GM12878 (cell line): ENCODE results near the gene KLF7. TPM values are rescaled to one million over a fixed set of nuclear protein-coding genes. Genes with fewer than 3 reads are reported as not detected.

Source experiments
- ATAC-seq: fragments of 200-7000 bp; cut with Tn5 transposase; 3 replicates; pipeline ENCODE4 v1.9.1; 2020; ENCODE audit warnings: mild to moderate bottlenecking, moderate library complexity
- BruUV-seq: library from RNA; stranded (reverse); fragments of 400-500 nt; replicated peaks from 2 replicates; lab custom pipeline; 2021; lab: Mats Ljungman, UMichigan
- CTCF ChIA-PET: fragments of 300-600 bp; sonication (Branson Sonifier 250); formaldehyde crosslinking; extraction: SDS; loops from one replicate; lab custom pipeline; 2021; ENCODE audit warnings: inconsistent platforms; lab: Yijun Ruan, JAX
- POLR2A ChIA-PET: fragments of 350-600 bp; formaldehyde crosslinking; extraction: SDS; loops from one replicate; lab custom pipeline; 2021; ENCODE audit warnings: inconsistent platforms; lab: Charles Lee
- RAD21 ChIA-PET: fragments of 300-600 bp; sonication (Branson Sonifier 250); formaldehyde crosslinking; loops from one replicate; lab custom pipeline; 2023; ENCODE audit warnings: antibody characterized with exemption; ENCODE audit not compliant: unreplicated experiment; lab: Charles Lee
- SMC1A ChIA-PET: fragments of 300-600 bp; sonication (Branson Sonifier 250); formaldehyde crosslinking; loops from one replicate; lab custom pipeline; 2023; ENCODE audit not compliant: unreplicated experiment, uncharacterized antibody; lab: Charles Lee
- DNase-seq: peaks from one replicate; pipeline ENCODE4 v3.0.0-alpha.2; 2011; ENCODE audit warnings: low read depth, low spot score
- FAIRE-seq: peaks from 3 replicates; lab custom pipeline; 2011; peaks lifted over from hg19 to GRCh38; lab: Jason Lieb, UNC
- H2AFZ ChIP-seq: 2 replicates; pipeline ENCODE4 v1.6.0; 2011; ENCODE audit warnings: low read depth, low read length, control low read depth; ENCODE audit not compliant: control insufficient read depth
- H3K27ac ChIP-seq: 2 replicates; pipeline ENCODE4 v1.5.1; 2011; ENCODE audit warnings: control low read depth; ENCODE audit not compliant: control insufficient read depth, insufficient read depth
- H3K27me3 ChIP-seq, 2 experiments: replicated peaks in 1 of 2; 2 replicates each; pipeline versions ENCODE4 v1.6.0 to v1.6.1; 2011; ENCODE audit warnings: low read length in 1 of 2; ENCODE audit not compliant: control insufficient read depth in 2 of 2, insufficient read depth in 2 of 2
- H3K36me3 ChIP-seq, 2 experiments: 2 replicates each; pipeline ENCODE4 v1.5.1; 2011; ENCODE audit warnings: low read length in 1 of 2; ENCODE audit not compliant: control insufficient read depth in 2 of 2, insufficient read depth in 2 of 2
- H3K4me1 ChIP-seq: 2 replicates; pipeline ENCODE4 v1.6.1; 2011; ENCODE audit warnings: mild to moderate bottlenecking, low read length, moderate library complexity, mixed read lengths; ENCODE audit not compliant: control insufficient read depth, insufficient read depth
- H3K4me2 ChIP-seq: 2 replicates; pipeline ENCODE4 v1.6.0; 2011; ENCODE audit warnings: control low read depth; ENCODE audit not compliant: control insufficient read depth, insufficient read depth
- H3K4me3 ChIP-seq: fragments of 200-600 bp; sonication (generic); 2 replicates; pipeline ENCODE4 v1.5.1; 2016
- H3K79me2 ChIP-seq: 2 replicates; pipeline ENCODE4 v1.6.0; 2011; ENCODE audit warnings: low read length; ENCODE audit not compliant: control insufficient read depth, insufficient read depth
- H3K9ac ChIP-seq: 2 replicates; pipeline ENCODE4 v1.8.0; 2011; ENCODE audit warnings: low read length, control low read depth, mixed read lengths; ENCODE audit not compliant: control insufficient read depth, insufficient read depth
- H3K9me3 ChIP-seq: replicated peaks from 3 replicates; pipeline ENCODE4 v1.5.1; 2011; ENCODE audit warnings: mild to moderate bottlenecking, low read length; ENCODE audit not compliant: control insufficient read depth, insufficient read depth
- H4K20me1 ChIP-seq: 2 replicates; pipeline ENCODE4 v1.6.0; 2011; ENCODE audit not compliant: control insufficient read depth, insufficient read depth
- CBX5 ChIP-seq: sonication (generic); IDR thresholded peaks from 2 replicates; pipeline ENCODE4 v1.6.1; 2016; ENCODE audit warnings: low read depth, moderate library complexity, mild to moderate bottlenecking, inconsistent platforms
- CREM ChIP-seq: IDR thresholded peaks from 2 replicates; pipeline ENCODE4 v1.6.1; 2014; ENCODE audit warnings: antibody characterized with exemption, low read depth
- DPF2 ChIP-seq: fragments of 450-650 bp; IDR thresholded peaks from 2 replicates; pipeline ENCODE4 v1.6.1; 2017; ENCODE audit warnings: mild to moderate bottlenecking
- E2F4 ChIP-seq: IDR thresholded peaks from 2 replicates; pipeline ENCODE4 v1.6.1; 2012; ENCODE audit warnings: low read depth, low read length, improper control_type of control experiment
- ELK1 ChIP-seq: IDR thresholded peaks from 2 replicates; pipeline ENCODE4 v1.6.1; 2012; ENCODE audit warnings: low read depth, low read length, improper control_type of control experiment
- HSF1 ChIP-seq: fragments of 150-350 bp; IDR thresholded peaks from 2 replicates; pipeline ENCODE4 v1.6.1; 2014; ENCODE audit warnings: mild to moderate bottlenecking, low read depth, low read length
- MTA3 ChIP-seq: IDR thresholded peaks from 2 replicates; pipeline ENCODE4 v1.6.1; 2012; ENCODE audit warnings: low read length, inconsistent platforms, borderline replicate concordance
- NFXL1 ChIP-seq: fragments of 450-650 bp; IDR thresholded peaks from 2 replicates; pipeline ENCODE4 v1.6.1; 2017; ENCODE audit warnings: antibody characterized with exemption, mild to moderate bottlenecking, borderline replicate concordance
- NR2F1 ChIP-seq: fragments of 450-650 bp; conservative IDR thresholded peaks from 2 replicates; pipeline ENCODE4 v1.6.1; 2017; ENCODE audit warnings: mild to moderate bottlenecking
- PML ChIP-seq: IDR thresholded peaks from 2 replicates; pipeline ENCODE4 v1.6.1; 2012; ENCODE audit warnings: low read length, inconsistent platforms
- POLR2AphosphoS5 ChIP-seq: IDR thresholded peaks from 2 replicates; pipeline ENCODE4 v1.6.1; 2011; ENCODE audit warnings: mild to moderate bottlenecking, low read length, inconsistent platforms
- WRNIP1 ChIP-seq: IDR thresholded peaks from 2 replicates; pipeline ENCODE4 v1.6.1; 2011; ENCODE audit warnings: low read depth, low read length, improper control_type of control experiment, borderline replicate concordance
- WGBS: methylation state at CpG from one replicate; pipeline ENCODE4 v1.1.6; 2016; ENCODE audit warnings: low lambda C conversion rate; ENCODE audit not compliant: insufficient replicate concordance, insufficient coverage; ENCODE audit errors: missing lambda C conversion rate; 5-methylcytosine and 5-hydroxymethylcytosine counted together
- in situ Hi-C: fragments of 300-500 bp; cut with MboI; formaldehyde crosslinking; loops from 9 replicates; pipeline ENCODE4 v1.14.3; 2018; ENCODE audit warnings: mixed read lengths
- intact Hi-C: fragments of 100-400 bp; cut with micrococcal nuclease; formaldehyde crosslinking; loops from one replicate; pipeline ENCODE4 v1.14.2; 2022; ENCODE audit not compliant: unreplicated experiment
- polyA plus RNA-seq, 11 experiments: library from polyadenylated mRNA; depleted of rRNA in 4 of 11; unstranded in 6 of 11; stranded (reverse) in 5 of 11; fragments of >200 nt; fragmentation: Nextera tagmentation in 4 of 11; fragmentation: Illumina TruSeq in 1 of 11; extraction: Ambion mirVana in 4 of 11; extraction: Trizol in 1 of 11; gene quantifications; 1 replicate in 1 of 11; 2 replicates in 10 of 11; pipeline versions ENCODE4 v1.2.1 to v1.2.3, GENCODE V29; 2011 to 2016; ENCODE audit warnings: inconsistent platforms in 2 of 11, missing spikeins in 2 of 11, low read depth in 1 of 11
- total RNA-seq, 4 experiments: library from RNA; depleted of rRNA in 3 of 4; stranded (reverse); fragments of >200 nt in 3 of 4; fragmentation: Illumina TruSeq in 1 of 4; extraction: Trizol in 1 of 4; gene quantifications; 2 replicates each; pipeline versions ENCODE4 v1.2.1 to v1.2.3, GENCODE V29; 2013 to 2021
- TF ChIP-seq, protein P1 (sequence below): fragments of 450-650 bp; IDR thresholded peaks from 2 replicates; pipeline ENCODE4 v1.6.1; 2018; ENCODE audit warnings: mild to moderate bottlenecking, low read depth, moderate library complexity; ENCODE audit not compliant: partially characterized antibody

The KLF7 gene
- total and polyA plus RNA-seq, 10 of the 15 experiments (the other 5 are each of a cell fraction or from before 2014, with no cell fraction given) = 2.4 to 24.8 (median 8.5) TPM

GRCh38 chr2:207129821-207130220 lies 35.9 kb downstream of the KLF7 start:
- no peaks in the 10 kb centered on the region; the same call in 2 of the 3 replicates for H3K9me3 ChIP-seq
- H3K4me1 ChIP-seq = no peaks in the 10 kb centered on the region
- POLR2A ChIA-PET = interaction anchor here (1.0 to 1.3 kb wide), 3 partner anchors 14 to 33 kb away, joined by 3 read pairs; no protein-coding TSS in a partner anchor
- SMC1A ChIA-PET = interaction anchor here (1.0 to 8.3 kb wide), 5 partner anchors 10 to 340 kb away, joined by 3 to 51 read pairs (median 3); no protein-coding TSS in a partner anchor
- H3K36me3 ChIP-seq = no peaks in the 10 kb centered on the region
- H3K27me3 ChIP-seq = no peaks in the 10 kb centered on the region
- H3K79me2 ChIP-seq = peaks cover 11% of the 10 kb centered on the region
- no peak overlapping the region for H2AFZ ChIP-seq
- no peak overlapping the region for H3K4me3 ChIP-seq
- H3K27ac ChIP-seq = no peak overlapping the region
- in situ Hi-C loops (no loop called here), intact Hi-C loops (no loop called here)
- DNase-seq = no peak
- no peaks in the 10 kb centered on the region for H4K20me1 ChIP-seq
- no peak overlapping the region for H3K9ac ChIP-seq
- no peak overlapping the region for H3K4me2 ChIP-seq
- WGBS = 81% methylated on average over 4 of the region's 4 CpGs
- CTCF ChIA-PET = no interaction called here
- ATAC-seq = no peak
- no TSS peak for BruUV-seq
- no peak for FAIRE-seq
- RAD21 ChIA-PET = no interaction called here
- TF ChIP-seq CBX5 (no peak), E2F4 (no peak), WRNIP1 (no peak), NFXL1 (no peak), MTA3 (no peak), POLR2AphosphoS5 (no peak), ELK1 (no peak), HSF1 (no peak), DPF2 (no peak), PML (no peak), NR2F1 (no peak), CREM (no peak)
- TF ChIP-seq, protein P1, sequence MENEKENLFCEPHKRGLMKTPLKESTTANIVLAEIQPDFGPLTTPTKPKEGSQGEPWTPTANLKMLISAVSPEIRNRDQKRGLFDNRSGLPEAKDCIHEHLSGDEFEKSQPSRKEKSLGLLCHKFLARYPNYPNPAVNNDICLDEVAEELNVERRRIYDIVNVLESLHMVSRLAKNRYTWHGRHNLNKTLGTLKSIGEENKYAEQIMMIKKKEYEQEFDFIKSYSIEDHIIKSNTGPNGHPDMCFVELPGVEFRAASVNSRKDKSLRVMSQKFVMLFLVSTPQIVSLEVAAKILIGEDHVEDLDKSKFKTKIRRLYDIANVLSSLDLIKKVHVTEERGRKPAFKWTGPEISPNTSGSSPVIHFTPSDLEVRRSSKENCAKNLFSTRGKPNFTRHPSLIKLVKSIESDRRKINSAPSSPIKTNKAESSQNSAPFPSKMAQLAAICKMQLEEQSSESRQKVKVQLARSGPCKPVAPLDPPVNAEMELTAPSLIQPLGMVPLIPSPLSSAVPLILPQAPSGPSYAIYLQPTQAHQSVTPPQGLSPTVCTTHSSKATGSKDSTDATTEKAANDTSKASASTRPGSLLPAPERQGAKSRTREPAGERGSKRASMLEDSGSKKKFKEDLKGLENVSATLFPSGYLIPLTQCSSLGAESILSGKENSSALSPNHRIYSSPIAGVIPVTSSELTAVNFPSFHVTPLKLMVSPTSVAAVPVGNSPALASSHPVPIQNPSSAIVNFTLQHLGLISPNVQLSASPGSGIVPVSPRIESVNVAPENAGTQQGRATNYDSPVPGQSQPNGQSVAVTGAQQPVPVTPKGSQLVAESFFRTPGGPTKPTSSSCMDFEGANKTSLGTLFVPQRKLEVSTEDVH = no peak
